K562 (cell line): ENCODE measurements around the gene EPN2. TPM values are rescaled to one million over a fixed set of nuclear protein-coding genes. Genes with fewer than 3 reads are reported as not detected.

Source experiments
- ATAC-seq: fragments of 200-7000 bp; cut with Tn5 transposase; 3 replicates; pipeline ENCODE4 v1.9.1; 2020; ENCODE audit warnings: moderate library complexity
- BruUV-seq: library from RNA; stranded (reverse); fragments of 400-500 nt; replicated peaks from 2 replicates; lab custom pipeline; 2021; lab: Mats Ljungman, UMichigan
- CTCF ChIA-PET: fragments of 300-600 bp; formaldehyde crosslinking; extraction: SDS; loops from one replicate; lab custom pipeline; 2021; ENCODE audit warnings: low intra/inter-chr PET ratio; lab: Yijun Ruan, JAX
- POLR2A ChIA-PET: fragments of 300-600, 350-650 bp; sonication (Branson Sonifier 250); formaldehyde crosslinking; extraction: SDS; loops from one replicate; lab custom pipeline; 2021; ENCODE audit warnings: antibody characterized with exemption, inconsistent platforms; lab: Yijun Ruan, JAX
- DNase-seq, 4 experiments: peaks; one replicate each; pipeline versions ENCODE4 v3.0.0 to v3.0.0-alpha.2; 2011 to 2018; ENCODE audit warnings: low spot score in 3 of 4, mixed read lengths in 3 of 4; ENCODE audit errors: extremely low read depth in 1 of 4
- FAIRE-seq: peaks from 2 replicates; lab custom pipeline; 2011; peaks lifted over from hg19 to GRCh38; lab: Jason Lieb, UNC
- H2AFZ ChIP-seq: 2 replicates; pipeline ENCODE4 v1.6.0; 2011; ENCODE audit warnings: low read depth, low read length, control low read depth, inconsistent platforms
- H3K27ac ChIP-seq: fragments of 200-600 bp; 3 replicates; pipeline ENCODE4 v1.8.0; 2011; ENCODE audit warnings: low read depth, mild to moderate bottlenecking, control low read depth, inconsistent platforms, low read length, moderate library complexity, mixed read lengths; ENCODE audit errors: extremely low read depth
- H3K27me3 ChIP-seq, 2 experiments: fragments of 300-600 bp in 1 of 2; 2 replicates in 1 of 2; 3 replicates in 1 of 2; pipeline versions ENCODE4 v1.6.0 to v1.8.0; 2011; ENCODE audit warnings: inconsistent platforms in 2 of 2, low read length in 2 of 2, mild to moderate bottlenecking in 1 of 2, mixed read lengths in 1 of 2, moderate library complexity in 1 of 2; ENCODE audit not compliant: control insufficient read depth in 2 of 2, insufficient read depth in 2 of 2
- H3K36me3 ChIP-seq: fragments of 300-600 bp; 3 replicates; pipeline ENCODE4 v1.8.0; 2011; ENCODE audit warnings: mild to moderate bottlenecking, low read length, inconsistent platforms; ENCODE audit not compliant: control insufficient read depth, insufficient read depth
- H3K4me1 ChIP-seq, 2 experiments: fragments of 200-600 bp in 1 of 2; replicated peaks in 1 of 2; 2 replicates in 1 of 2; 3 replicates in 1 of 2; pipeline versions ENCODE4 v1.5.1 to v1.8.0; 2011; ENCODE audit warnings: inconsistent platforms in 2 of 2, low read length in 2 of 2, mild to moderate bottlenecking in 1 of 2, mixed read lengths in 1 of 2, moderate library complexity in 1 of 2; ENCODE audit not compliant: control insufficient read depth in 2 of 2, insufficient read depth in 2 of 2
- H3K4me2 ChIP-seq: 2 replicates; pipeline ENCODE4 v1.6.1; 2011; ENCODE audit warnings: low read length, control low read depth, inconsistent platforms, mixed read lengths; ENCODE audit not compliant: insufficient read depth
- H3K4me3 ChIP-seq: fragments of 200-600 bp; sonication (generic), shearing (Covaris generic); 2 replicates; pipeline ENCODE4 v1.5.1; 2016; ENCODE audit warnings: control low read depth, inconsistent platforms
- H3K79me2 ChIP-seq: fragments of 200-600 bp; 3 replicates; pipeline ENCODE4 v1.8.0; 2011; ENCODE audit warnings: low read length, inconsistent platforms; ENCODE audit not compliant: control insufficient read depth, insufficient read depth
- H3K9ac ChIP-seq, 2 experiments: 2 replicates each; pipeline versions ENCODE4 v1.6.0 to v1.6.1; 2011; ENCODE audit warnings: low read depth in 2 of 2, low read length in 2 of 2, control low read depth in 1 of 2, inconsistent platforms in 1 of 2, mild to moderate bottlenecking in 1 of 2, mixed read lengths in 1 of 2; ENCODE audit not compliant: insufficient read depth in 1 of 2
- H3K9me1 ChIP-seq: one replicate; pipeline ENCODE4 v1.6.0; 2011; ENCODE audit warnings: inconsistent platforms, mild to moderate bottlenecking, low read length, moderate library complexity; ENCODE audit not compliant: control insufficient read depth, insufficient read depth
- H3K9me3 ChIP-seq: replicated peaks from 2 replicates; pipeline ENCODE4 v1.5.1; 2011; ENCODE audit warnings: low read depth, low read length, inconsistent platforms; ENCODE audit not compliant: control insufficient read depth, insufficient read depth
- H4K20me1 ChIP-seq: replicated peaks from 2 replicates; pipeline ENCODE4 v1.6.1; 2011; ENCODE audit warnings: low read length, inconsistent platforms, mixed read lengths; ENCODE audit not compliant: control insufficient read depth, insufficient read depth
- CBX8 ChIP-seq: fragments of 200-600 bp; sonication (generic); IDR thresholded peaks from 2 replicates; pipeline ENCODE4 v1.6.1; 2012; ENCODE audit warnings: borderline replicate concordance, mixed run types, low read depth, mild to moderate bottlenecking, moderate library complexity, mixed read lengths, low read length, control low read depth, inconsistent platforms; ENCODE audit not compliant: poor library complexity, severe bottlenecking; ENCODE audit errors: extremely low read depth
- HMG20A ChIP-seq: fragments of 450-650 bp; formaldehyde crosslinking; conservative IDR thresholded peaks from 2 replicates; pipeline ENCODE4 v1.4.0; 2020; ENCODE audit warnings: mild to moderate bottlenecking, mixed read lengths
- SAFB2 ChIP-seq: fragments of 200-400 bp; formaldehyde crosslinking; IDR thresholded peaks from 2 replicates; pipeline ENCODE4 v1.6.1; 2018; ENCODE audit warnings: borderline replicate concordance, low read length, low read depth, moderate library complexity; ENCODE audit not compliant: severe bottlenecking
- ZBTB7A ChIP-seq: IDR thresholded peaks from 2 replicates; pipeline ENCODE4 v1.6.1; 2011; ENCODE audit warnings: low read depth, mild to moderate bottlenecking, low read length, moderate library complexity, borderline replicate concordance; ENCODE audit not compliant: control insufficient read depth
- ZC3H11A ChIP-seq: IDR thresholded peaks from 2 replicates; pipeline ENCODE4 v1.6.1; 2012; ENCODE audit warnings: low read depth, low read length, improper control_type of control experiment
- WGBS: fragments of 100-300 bp; shearing (Covaris generic); methylation state at CpG from one replicate; pipeline ENCODE4 v1.1.6; 2016; ENCODE audit warnings: low coverage, mixed read lengths; ENCODE audit not compliant: insufficient coverage; ENCODE audit errors: missing lambda C conversion rate; 5-methylcytosine and 5-hydroxymethylcytosine counted together
- in situ Hi-C: fragments of 300-500 bp; cut with MboI; formaldehyde crosslinking; loops from 4 replicates; pipeline ENCODE4 v1.15.0; 2018; ENCODE audit warnings: inconsistent platforms, mixed read lengths
- intact Hi-C: fragments of 100-400 bp; cut with micrococcal nuclease; formaldehyde crosslinking; loops from 2 replicates; pipeline ENCODE4 v1.14.2; 2022
- polyA plus RNA-seq, 8 experiments: library from polyadenylated mRNA; depleted of rRNA in 4 of 8; stranded (reverse) in 5 of 8; unstranded in 3 of 8; fragments of >200 nt; fragmentation: Nextera tagmentation in 2 of 8; fragmentation: Illumina TruSeq in 1 of 8; extraction: Ambion mirVana in 2 of 8; extraction: Trizol in 1 of 8; gene quantifications; 2 replicates each; pipeline versions ENCODE4 v1.2.1 to v1.2.3, GENCODE V29; 2011 to 2014; ENCODE audit warnings: inconsistent platforms in 1 of 8, missing spikeins in 1 of 8
- total RNA-seq, 7 experiments: library from RNA; depleted of rRNA in 6 of 7; stranded (reverse); fragments of >200 nt in 6 of 7; fragmentation: Illumina TruSeq in 2 of 7; extraction: Trizol in 2 of 7; gene quantifications; 2 replicates each; pipeline versions ENCODE4 v1.2.1 to v1.2.3, GENCODE V29; 2011 to 2021; ENCODE audit warnings: low replicate concordance in 1 of 7
- TF ChIP-seq, protein P1 (sequence below), 3 experiments: IDR thresholded peaks in 2 of 3; conservative IDR thresholded peaks in 1 of 3; 2 replicates each; pipeline ENCODE4 v1.5.1; 2011 to 2012; ENCODE audit warnings: low read length in 3 of 3, mild to moderate bottlenecking in 3 of 3, control low read depth in 2 of 3, improper control_type of control experiment in 1 of 3, inconsistent platforms in 1 of 3, low read depth in 1 of 3, mixed read lengths in 1 of 3, moderate library complexity in 1 of 3; ENCODE audit not compliant: insufficient read depth in 2 of 3
- TF ChIP-seq, protein P2 (sequence below), 2 experiments: fragments of 450-650 bp in 1 of 2; sonication (generic) in 1 of 2; formaldehyde crosslinking; conservative IDR thresholded peaks; 2 replicates each; pipeline versions ENCODE4 v1.4.0 to v1.8.1; 2020 to 2022; ENCODE audit warnings: mild to moderate bottlenecking in 1 of 2, missing genetic modification reagents in 1 of 2
- TF ChIP-seq, protein P3 (sequence below): sonication (generic); formaldehyde crosslinking; IDR thresholded peaks from 2 replicates; pipeline ENCODE4 v1.8.0; 2023; ENCODE audit warnings: mild to moderate bottlenecking, missing genetic modification reagents

The EPN2 gene
- total and polyA plus RNA-seq, 9 of the 15 experiments (the other 6 are each of a cell fraction or from before 2014, with no cell fraction given), result 1.0 to 12.9 (median 8.9) TPM

DNA sequence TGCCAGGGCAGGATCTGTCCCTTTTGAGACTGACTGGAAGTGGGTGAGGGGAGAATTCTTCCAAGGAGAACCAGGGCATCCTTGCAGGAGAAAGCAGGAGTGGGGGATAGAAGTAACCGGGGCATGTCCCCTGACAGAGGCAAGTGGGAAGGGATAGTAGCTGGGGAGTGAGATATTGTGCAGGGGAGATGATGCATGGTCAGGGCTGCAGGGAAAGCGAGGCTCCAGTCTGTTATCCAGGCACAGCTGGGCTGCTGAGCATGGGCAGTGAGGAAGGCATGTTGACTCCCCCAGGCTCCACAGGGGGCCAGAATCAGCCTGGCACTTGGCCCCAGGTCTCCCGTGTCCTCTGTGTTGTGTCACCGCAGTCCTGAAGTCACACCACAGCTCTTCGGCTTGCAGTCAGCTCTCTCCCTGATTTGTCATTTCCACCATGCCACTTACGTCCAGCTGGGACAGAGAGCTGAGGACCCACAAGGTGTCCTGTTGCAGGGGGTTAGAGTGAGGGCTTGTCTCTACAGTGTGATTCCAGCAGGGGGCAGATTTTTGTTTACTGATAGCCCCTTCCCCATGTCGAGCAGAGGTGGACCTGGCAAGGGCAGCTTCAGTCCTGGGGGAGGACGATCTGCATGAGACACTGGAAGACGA is 84.4 kb downstream of the EPN2 start:
- no peaks in the 10 kb centered on the region for H3K79me2 ChIP-seq
- TF ChIP-seq HMG20A (CRISPR knock-in tag), result no peak
- TF ChIP-seq, protein P1, sequence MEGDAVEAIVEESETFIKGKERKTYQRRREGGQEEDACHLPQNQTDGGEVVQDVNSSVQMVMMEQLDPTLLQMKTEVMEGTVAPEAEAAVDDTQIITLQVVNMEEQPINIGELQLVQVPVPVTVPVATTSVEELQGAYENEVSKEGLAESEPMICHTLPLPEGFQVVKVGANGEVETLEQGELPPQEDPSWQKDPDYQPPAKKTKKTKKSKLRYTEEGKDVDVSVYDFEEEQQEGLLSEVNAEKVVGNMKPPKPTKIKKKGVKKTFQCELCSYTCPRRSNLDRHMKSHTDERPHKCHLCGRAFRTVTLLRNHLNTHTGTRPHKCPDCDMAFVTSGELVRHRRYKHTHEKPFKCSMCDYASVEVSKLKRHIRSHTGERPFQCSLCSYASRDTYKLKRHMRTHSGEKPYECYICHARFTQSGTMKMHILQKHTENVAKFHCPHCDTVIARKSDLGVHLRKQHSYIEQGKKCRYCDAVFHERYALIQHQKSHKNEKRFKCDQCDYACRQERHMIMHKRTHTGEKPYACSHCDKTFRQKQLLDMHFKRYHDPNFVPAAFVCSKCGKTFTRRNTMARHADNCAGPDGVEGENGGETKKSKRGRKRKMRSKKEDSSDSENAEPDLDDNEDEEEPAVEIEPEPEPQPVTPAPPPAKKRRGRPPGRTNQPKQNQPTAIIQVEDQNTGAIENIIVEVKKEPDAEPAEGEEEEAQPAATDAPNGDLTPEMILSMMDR (IDR thresholded peaks at IDR 0.05 in 2 of 3, conservative IDR thresholded peaks at IDR 0.05 in 1 of 3; ENCODE audit: insufficient read depth in 2 of 3, low read depth in 1 of 3, low read length in 3 of 3), result peak in 1 of 3 experiments; percentile 24; a peak in 1 of 6 replicates
- TF ChIP-seq ZC3H11A, result no peak
- no peak for TF ChIP-seq SAFB2
- TF ChIP-seq, protein P2, sequence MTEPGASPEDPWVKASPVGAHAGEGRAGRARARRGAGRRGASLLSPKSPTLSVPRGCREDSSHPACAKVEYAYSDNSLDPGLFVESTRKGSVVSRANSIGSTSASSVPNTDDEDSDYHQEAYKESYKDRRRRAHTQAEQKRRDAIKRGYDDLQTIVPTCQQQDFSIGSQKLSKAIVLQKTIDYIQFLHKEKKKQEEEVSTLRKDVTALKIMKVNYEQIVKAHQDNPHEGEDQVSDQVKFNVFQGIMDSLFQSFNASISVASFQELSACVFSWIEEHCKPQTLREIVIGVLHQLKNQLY (CRISPR knock-in tag; conservative IDR thresholded peaks at IDR 0.05), result no peak
- TF ChIP-seq, protein P3, sequence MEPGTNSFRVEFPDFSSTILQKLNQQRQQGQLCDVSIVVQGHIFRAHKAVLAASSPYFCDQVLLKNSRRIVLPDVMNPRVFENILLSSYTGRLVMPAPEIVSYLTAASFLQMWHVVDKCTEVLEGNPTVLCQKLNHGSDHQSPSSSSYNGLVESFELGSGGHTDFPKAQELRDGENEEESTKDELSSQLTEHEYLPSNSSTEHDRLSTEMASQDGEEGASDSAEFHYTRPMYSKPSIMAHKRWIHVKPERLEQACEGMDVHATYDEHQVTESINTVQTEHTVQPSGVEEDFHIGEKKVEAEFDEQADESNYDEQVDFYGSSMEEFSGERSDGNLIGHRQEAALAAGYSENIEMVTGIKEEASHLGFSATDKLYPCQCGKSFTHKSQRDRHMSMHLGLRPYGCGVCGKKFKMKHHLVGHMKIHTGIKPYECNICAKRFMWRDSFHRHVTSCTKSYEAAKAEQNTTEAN, result no peak
- peak; percentile 58; the same call in 1 of the 2 replicates for TF ChIP-seq ZBTB7A
- no peak for TF ChIP-seq CBX8
- TF ChIP-seq, all 486 proteins: peak for 2
- BruUV-seq, result no TSS peak
- Histone ChIP-seq H3K9me1 (peaks cover 4% of the 10 kb centered on the region), H3K4me3 (no peak overlapping the region), H3K9ac (no peak overlapping the region), H3K9me3 (no peaks in the 10 kb centered on the region), H2AFZ (no peak overlapping the region), H3K27ac (no peak overlapping the region), H4K20me1 (no peaks in the 10 kb centered on the region), H3K27me3 (no peaks in the 10 kb centered on the region), H3K36me3 (no peaks in the 10 kb centered on the region), H3K4me2 (no peak overlapping the region), H3K4me1 (peaks cover 5 to 6% of the 10 kb centered on the region in 2 experiments; a peak in 3 of 5 replicates)
- WGBS, result 66% methylated on average over 8 of the region's 9 CpGs
- POLR2A ChIA-PET, result interaction anchor here (0.6 to 2.2 kb wide), 5 partner anchors 14 to 20 kb away, joined by 3 to 9 read pairs (median 3); no protein-coding TSS in a partner anchor
- FAIRE-seq, result no peak
- CTCF ChIA-PET, result no interaction called here
- in situ Hi-C loops, result no loop called here
- DNase-seq, result no peak
- intact Hi-C loops, result no loop called here
- ATAC-seq, result peak; percentile 45; the same call in 1 of the 3 replicates
